GM21447 (cell line): ENCODE data around the gene FDPS.

Source experiments
- ATAC-seq: cut with Tn5 transposase; IDR thresholded peaks from one replicate; pipeline ENCODE4 v1.9.1; 2021; ENCODE audit not compliant: unreplicated experiment

FDPS gene

GRCh38 chr1:155352631-155353030 lies 44.0 kb downstream of the FDPS start:
- no peak for ATAC-seq

- ATAC-seq = no peak
Measured at GRCh38 chr1:155360051-155360450, 51.4 kb downstream of the FDPS start.
